Activated CD4-positive, alpha-beta T cell treated with anti-CD3 and anti-CD28 coated beads, Interleukin-2, amount 10 ng/mL, durations not matched to agents 24 days and 14 days (primary cell): ENCODE measurements around the gene DTNA. TPM values are rescaled to one million over a fixed set of nuclear protein-coding genes. Genes with fewer than 3 reads are reported as not detected.

Source experiments
- DNase-seq: peaks from one replicate; pipeline ENCODE4 v3.0.0; 2022
- H3K27ac Mint-ChIP-seq: one replicate; pipeline ENCODE4 v1.8.0; 2022; ENCODE audit warnings: mild to moderate bottlenecking, mixed read lengths
- H3K27me3 Mint-ChIP-seq: one replicate; pipeline ENCODE4 v1.8.0; 2022; ENCODE audit warnings: mixed read lengths
- H3K36me3 Mint-ChIP-seq: one replicate; pipeline ENCODE4 v1.8.0; 2022; ENCODE audit warnings: low read depth, mild to moderate bottlenecking, mixed read lengths
- H3K4me1 Mint-ChIP-seq: one replicate; pipeline ENCODE4 v1.8.0; 2021; ENCODE audit warnings: mixed read lengths
- H3K4me3 Mint-ChIP-seq: one replicate; pipeline ENCODE4 v1.8.0; 2022; ENCODE audit warnings: mild to moderate bottlenecking, moderate library complexity, mixed read lengths
- H3K9me3 Mint-ChIP-seq: one replicate; pipeline ENCODE4 v1.8.0; 2021; ENCODE audit warnings: mixed read lengths
- intact Hi-C: fragments of 100-400 bp; cut with micrococcal nuclease; formaldehyde crosslinking; loops from one replicate; pipeline ENCODE4 v1.15.1; 2023
- total RNA-seq: library from RNA; stranded (reverse); gene quantifications from 2 replicates; pipeline ENCODE4 v1.2.3, GENCODE V29; 2022

DTNA gene
- total RNA-seq, 1 donor from 2014 or later: not detected

DNA sequence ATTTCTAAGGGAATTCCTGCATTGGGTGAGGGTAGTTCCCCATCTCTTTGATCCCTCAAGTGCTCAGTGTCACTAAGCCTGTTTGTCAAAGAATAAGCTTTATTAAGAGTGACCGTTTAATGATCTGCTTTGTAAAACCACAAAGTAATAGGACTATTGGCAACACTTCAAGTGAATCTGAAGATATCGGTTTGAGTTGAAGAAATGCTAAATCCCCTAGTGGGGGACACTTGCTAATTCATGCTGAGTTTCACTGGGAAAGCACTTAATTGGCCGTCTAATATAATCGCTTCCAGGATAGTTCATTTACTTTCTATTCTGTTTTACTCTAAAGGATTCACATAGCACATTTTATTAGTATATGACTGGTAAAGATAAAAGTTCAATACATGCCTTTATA, 54.4 kb downstream of the DTNA start:
- Mint-ChIP-seq H3K4me3 (no peak overlapping the region), H3K9me3 (no peaks in the 10 kb centered on the region), H3K27ac (no peak overlapping the region), H3K36me3 (no peaks in the 10 kb centered on the region), H3K27me3 (peaks cover 12% of the 10 kb centered on the region), H3K4me1 (no peaks in the 10 kb centered on the region)
- DNase-seq: no peak
- intact Hi-C loops: no loop called here

DNA sequence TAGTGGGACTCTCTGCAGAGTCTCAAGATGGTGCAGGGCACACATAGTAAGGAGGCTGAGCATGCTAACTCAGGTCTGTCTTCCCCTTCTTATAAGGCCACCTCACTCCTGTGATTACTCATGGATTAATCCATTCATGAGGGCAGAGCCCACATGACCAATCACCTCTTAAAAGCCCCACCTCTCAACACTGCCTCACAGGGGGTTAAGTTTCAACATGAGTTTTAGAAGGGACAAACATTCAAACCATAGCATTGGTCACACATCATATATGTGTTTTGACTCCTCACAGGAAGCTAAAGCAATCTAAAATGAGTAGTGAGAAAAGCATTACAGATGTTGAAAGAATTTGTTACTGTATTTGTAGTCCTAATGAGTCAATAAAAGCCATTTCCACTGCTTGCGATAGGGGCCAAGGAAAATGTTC, 57.5 kb downstream of the DTNA start:
- Mint-ChIP-seq H3K4me1 (no peaks in the 10 kb centered on the region), H3K27ac (no peak overlapping the region), H3K9me3 (no peaks in the 10 kb centered on the region), H3K36me3 (no peaks in the 10 kb centered on the region), H3K27me3 (peaks cover 8% of the 10 kb centered on the region), H3K4me3 (no peak overlapping the region)
- no peak for DNase-seq
- intact Hi-C loops: no loop called here

DNA sequence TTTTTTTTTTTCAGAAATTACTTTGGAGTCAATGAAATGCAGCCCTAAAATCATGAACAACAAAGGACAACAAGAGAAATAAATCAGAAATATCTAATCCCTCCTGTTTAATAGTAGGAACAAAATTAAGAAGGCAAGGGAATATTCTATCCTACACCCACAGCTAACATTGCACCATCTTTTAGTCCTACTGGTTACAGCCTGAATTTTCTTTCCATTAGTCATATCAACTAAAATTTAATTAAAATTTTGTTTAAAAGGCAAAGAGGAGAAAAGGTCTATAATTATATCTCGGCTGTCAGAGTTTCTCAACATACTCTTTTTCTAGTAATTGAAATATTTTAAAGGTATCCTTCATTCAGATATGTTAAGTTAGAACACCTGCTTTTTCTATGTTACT, 61.9 kb downstream of the DTNA start:
- intact Hi-C loops: no loop called here
- no peaks in the 10 kb centered on the region for H3K36me3 Mint-ChIP-seq
- H3K9me3 Mint-ChIP-seq: no peaks in the 10 kb centered on the region
- peaks cover 13% of the 10 kb centered on the region for H3K27me3 Mint-ChIP-seq
- no peak for DNase-seq
- H3K4me1 Mint-ChIP-seq: no peaks in the 10 kb centered on the region
- H3K4me3 Mint-ChIP-seq: no peak overlapping the region
- no peak overlapping the region for H3K27ac Mint-ChIP-seq

DNA sequence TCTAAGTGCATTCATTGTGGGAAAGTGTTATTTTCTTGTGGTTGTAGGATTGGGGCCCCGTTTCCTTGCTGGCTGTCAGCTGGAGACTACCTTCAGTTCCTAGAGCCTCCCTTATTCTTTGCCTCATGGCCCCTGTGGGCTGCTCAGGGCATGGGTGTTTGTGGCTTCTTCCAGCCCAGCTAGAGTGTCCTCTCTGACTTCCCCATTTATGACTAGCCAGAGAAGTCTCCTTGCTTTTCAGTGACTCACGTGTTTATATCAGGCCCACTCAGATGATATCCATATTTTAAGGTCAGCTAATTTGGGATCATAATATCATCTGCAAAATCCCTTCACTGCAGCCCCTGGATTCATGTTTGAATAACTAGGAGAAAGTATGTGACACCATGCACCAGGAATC, 62.8 kb downstream of the DTNA start:
- Mint-ChIP-seq H3K27me3 (peaks cover 11% of the 10 kb centered on the region), H3K4me3 (no peak overlapping the region), H3K36me3 (no peaks in the 10 kb centered on the region), H3K9me3 (no peaks in the 10 kb centered on the region), H3K27ac (no peak overlapping the region), H3K4me1 (no peaks in the 10 kb centered on the region)
- DNase-seq: no peak
- intact Hi-C loops: no loop called here

DNA sequence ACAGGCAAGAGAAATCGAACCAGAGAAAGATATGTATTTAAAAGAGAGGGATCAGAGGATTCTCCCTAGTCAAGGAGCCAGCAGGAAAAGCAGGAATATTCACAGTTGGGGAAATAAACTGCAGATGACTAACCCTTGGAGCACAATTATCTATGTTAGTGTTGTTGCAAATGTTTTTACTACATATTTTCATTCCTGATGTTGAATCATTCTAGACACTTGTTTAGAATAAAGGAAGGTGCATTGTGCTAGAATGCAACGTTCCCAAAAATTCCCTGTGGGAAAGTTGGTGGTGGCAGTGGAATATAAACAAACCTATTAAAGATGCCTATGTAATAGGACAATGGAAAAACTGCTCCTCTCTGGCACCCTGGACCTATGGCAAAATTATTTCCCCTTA, 63.3 kb downstream of the DTNA start:
- Mint-ChIP-seq H3K4me3 (no peak overlapping the region), H3K27ac (no peak overlapping the region), H3K4me1 (no peaks in the 10 kb centered on the region), H3K27me3 (peaks cover 8% of the 10 kb centered on the region), H3K9me3 (no peaks in the 10 kb centered on the region), H3K36me3 (no peaks in the 10 kb centered on the region)
- DNase-seq: no peak
- intact Hi-C loops: no loop called here

DNA sequence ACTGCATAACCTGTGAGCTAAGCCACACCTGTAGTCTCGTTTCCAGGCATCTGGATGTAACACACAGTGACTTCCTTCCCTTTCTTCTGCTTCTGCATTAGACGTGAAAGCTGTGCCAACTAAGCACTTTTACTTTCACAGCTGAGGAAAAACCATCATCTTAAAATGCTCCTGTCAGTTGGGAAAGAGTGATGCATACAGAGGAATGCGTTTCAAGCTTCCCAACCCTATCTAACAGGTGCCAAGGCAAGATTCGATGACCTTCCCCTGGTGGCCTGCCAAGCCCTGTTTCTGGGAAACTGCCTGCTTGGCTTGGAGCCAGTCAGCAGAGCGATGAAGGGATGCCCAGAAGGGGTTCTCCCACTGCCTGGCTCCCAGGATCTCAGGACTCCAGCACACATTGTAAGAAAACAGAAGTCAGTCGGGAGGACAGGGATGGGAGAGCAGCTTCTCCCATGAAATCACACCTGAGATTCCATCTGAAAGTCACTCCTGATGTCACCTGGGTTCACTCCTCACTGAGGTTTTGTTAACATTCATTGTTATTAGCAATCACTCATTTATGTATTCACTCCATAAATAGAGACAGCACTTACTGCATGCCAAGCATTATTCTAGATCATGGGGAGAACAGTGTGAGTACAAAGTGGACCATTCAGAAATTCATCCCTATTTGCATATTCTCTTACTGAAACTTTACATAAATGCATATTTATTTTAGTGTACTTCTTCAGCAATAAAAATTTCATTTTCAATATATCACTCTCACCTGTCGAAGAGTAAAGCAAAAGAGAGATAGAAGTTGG, 64.1 kb downstream of the DTNA start:
- intact Hi-C loops: no loop called here
- no peak for DNase-seq
- H3K4me3 Mint-ChIP-seq: no peak overlapping the region
- H3K9me3 Mint-ChIP-seq: no peaks in the 10 kb centered on the region
- H3K27ac Mint-ChIP-seq: no peak overlapping the region
- H3K27me3 Mint-ChIP-seq: peaks cover 6% of the 10 kb centered on the region
- no peaks in the 10 kb centered on the region for H3K4me1 Mint-ChIP-seq
- H3K36me3 Mint-ChIP-seq: no peaks in the 10 kb centered on the region

DNA sequence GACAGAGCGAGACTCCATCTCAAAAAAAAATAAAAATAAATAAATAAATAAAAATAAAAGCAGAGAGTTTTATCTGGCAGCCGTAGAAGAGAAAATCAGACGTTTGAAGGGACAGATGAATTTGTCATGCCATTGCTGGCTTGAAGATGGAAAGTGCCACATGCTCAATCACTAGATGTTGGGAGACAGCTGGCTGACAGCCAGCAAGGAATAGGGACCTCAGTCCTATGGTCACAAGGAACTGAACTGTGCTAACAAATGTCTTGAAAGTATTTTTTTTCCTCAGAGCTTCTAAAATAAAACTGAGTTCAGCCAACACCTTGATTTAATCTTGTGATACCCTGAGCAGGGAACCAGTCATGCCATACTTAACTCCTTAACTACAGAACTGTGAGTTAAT, 65.4 kb downstream of the DTNA start:
- Mint-ChIP-seq H3K4me3 (no peak overlapping the region), H3K9me3 (no peaks in the 10 kb centered on the region), H3K4me1 (no peaks in the 10 kb centered on the region), H3K27me3 (peaks cover 6% of the 10 kb centered on the region), H3K27ac (no peak overlapping the region), H3K36me3 (no peaks in the 10 kb centered on the region)
- intact Hi-C loops: no loop called here
- DNase-seq: no peak

DNA sequence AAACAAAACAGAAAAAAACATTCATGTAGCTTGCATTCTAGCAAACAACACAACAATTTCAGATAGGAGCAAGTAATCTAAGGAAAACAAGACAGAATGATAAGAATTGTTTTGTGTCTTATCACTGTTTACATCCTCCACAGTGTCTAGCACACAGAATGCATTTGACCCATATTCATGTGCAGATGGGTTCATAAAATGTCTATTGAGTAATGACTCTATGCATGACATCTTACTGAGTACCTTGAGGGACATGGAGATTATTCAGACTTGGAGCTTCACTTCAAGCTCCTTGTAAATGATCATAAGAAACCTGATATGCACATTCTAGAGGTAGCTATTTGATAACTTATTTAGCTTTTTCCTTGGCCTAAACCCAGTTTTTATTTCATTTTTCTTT, 69.0 kb downstream of the DTNA start:
- no peak overlapping the region for H3K4me3 Mint-ChIP-seq
- H3K27ac Mint-ChIP-seq: no peak overlapping the region
- no peaks in the 10 kb centered on the region for H3K9me3 Mint-ChIP-seq
- peaks cover 6% of the 10 kb centered on the region for H3K27me3 Mint-ChIP-seq
- intact Hi-C loops: no loop called here
- peaks cover 3% of the 10 kb centered on the region for H3K4me1 Mint-ChIP-seq
- DNase-seq: no peak
- no peaks in the 10 kb centered on the region for H3K36me3 Mint-ChIP-seq

DNA sequence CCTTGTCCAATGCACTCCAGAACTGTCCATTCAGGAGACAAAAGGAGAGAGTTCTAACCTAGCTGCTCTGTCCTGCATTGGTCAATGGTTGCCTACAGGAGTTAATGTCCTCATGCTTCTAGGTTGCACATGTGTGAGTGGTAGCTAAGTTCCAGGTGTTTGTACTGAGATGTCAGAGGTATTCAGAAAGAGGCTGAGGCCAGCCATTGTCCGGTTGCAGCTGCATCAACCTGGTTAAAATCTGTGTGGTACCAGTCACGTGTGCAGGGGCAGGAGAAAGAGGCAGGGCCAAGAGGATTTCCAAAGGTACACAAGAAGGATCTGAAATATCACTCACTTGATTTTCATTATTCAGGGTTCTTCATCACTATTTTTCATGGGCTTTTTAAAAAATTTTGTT, 70.8 kb downstream of the DTNA start:
- intact Hi-C loops: no loop called here
- H3K27me3 Mint-ChIP-seq: peaks cover 5% of the 10 kb centered on the region
- H3K4me1 Mint-ChIP-seq: peaks cover 3% of the 10 kb centered on the region

DNA sequence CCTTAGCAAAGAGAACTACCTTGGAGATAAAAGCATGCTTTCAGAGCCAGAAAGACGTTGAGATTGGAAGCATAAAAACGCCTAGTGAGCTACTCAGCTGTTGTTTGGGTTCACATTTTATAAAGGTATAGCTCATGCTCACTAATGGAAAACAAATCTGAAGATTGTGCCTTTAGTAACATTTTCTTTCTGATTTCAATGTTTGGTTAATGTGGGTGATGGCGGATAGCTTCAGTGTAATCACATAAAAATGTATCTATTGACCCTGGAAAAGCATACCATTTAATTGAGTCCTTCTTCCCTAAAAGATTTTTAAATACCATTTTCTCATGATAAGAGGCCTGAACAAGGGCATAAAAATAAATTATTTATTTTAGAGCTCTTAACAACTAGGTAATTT, 73.4 kb downstream of the DTNA start:
- Mint-ChIP-seq H3K27ac (no peak overlapping the region), H3K4me1 (peaks cover 3% of the 10 kb centered on the region), H3K27me3 (peaks cover 8% of the 10 kb centered on the region), H3K36me3 (no peaks in the 10 kb centered on the region), H3K4me3 (no peak overlapping the region), H3K9me3 (no peaks in the 10 kb centered on the region)
- intact Hi-C loops: no loop called here
- DNase-seq: no peak

More for the DNA sequence above, 70.8 kb downstream of the DTNA start:
- H3K4me3 Mint-ChIP-seq: no peak overlapping the region
- no peaks in the 10 kb centered on the region for H3K9me3 Mint-ChIP-seq
- DNase-seq: no peak
- no peak overlapping the region for H3K27ac Mint-ChIP-seq
- no peaks in the 10 kb centered on the region for H3K36me3 Mint-ChIP-seq

DNA sequence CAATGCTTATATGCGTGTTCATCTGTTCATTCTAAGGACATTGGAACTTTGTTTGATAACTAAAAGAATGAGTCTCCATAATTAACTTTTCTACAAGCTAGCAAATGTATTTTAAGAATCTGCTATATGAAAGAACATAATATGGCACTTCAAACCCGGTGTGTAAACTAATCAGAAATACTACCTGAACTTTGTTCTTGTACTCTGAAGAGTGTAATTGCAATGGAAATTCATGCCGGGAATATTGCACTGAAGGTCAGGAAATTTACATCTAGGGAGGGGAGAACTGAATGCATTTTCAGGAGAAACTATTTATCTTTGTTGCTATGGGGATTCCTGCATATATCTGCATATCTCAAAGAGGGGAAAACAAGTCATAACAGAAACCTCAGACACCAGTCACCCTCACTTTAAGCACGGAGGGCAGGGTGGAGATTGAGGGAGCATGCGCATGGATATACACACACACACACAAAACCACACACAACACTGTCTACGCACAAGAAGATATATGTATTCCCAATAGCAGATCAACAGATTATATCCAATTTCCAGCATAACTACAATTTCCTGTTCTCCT, 76.2 kb downstream of the DTNA start:
- H3K36me3 Mint-ChIP-seq: no peaks in the 10 kb centered on the region
- intact Hi-C loops: loop anchor here (5.0 kb wide), 2 partner anchors 664 to 1554 kb away; no protein-coding TSS in a partner anchor
- no peak overlapping the region for H3K27ac Mint-ChIP-seq
- H3K4me1 Mint-ChIP-seq: peaks cover 5% of the 10 kb centered on the region
- H3K9me3 Mint-ChIP-seq: no peaks in the 10 kb centered on the region
- DNase-seq: peak; percentile 24
- H3K4me3 Mint-ChIP-seq: no peak overlapping the region
- H3K27me3 Mint-ChIP-seq: peaks cover 11% of the 10 kb centered on the region

DNA sequence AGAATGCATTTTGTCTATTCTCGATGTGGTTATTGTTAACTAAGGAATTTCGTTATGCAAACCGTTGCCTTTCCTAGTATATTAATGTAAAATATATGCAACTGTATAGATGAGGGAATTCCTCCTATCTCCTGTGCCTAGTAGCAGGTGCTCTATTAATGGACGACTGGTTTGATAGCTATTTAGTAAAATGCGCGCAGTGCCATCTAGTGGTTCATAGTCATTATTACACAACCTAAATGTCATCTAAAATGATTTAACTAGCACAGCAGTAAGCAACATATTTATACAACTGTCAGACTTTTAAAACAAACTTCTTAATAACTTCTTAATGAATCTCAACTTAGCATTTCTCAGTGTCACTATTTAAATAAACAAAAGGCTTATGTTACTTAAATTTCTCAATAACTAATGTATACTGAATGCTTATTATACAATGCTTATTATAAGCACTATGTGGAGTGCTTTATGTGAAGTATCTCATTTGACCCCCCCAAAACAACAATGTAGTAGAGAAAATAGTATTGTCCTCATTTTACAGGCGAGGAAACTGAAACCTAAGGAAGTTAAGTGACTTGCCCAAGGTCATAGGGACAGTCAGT, 77.9 kb downstream of the DTNA start:
- intact Hi-C loops: loop anchor here (1.0 to 5.0 kb wide), 3 partner anchors 127 to 1556 kb away; no protein-coding TSS in a partner anchor
- H3K4me1 Mint-ChIP-seq: peaks cover 5% of the 10 kb centered on the region
- no peaks in the 10 kb centered on the region for H3K36me3 Mint-ChIP-seq
- no peak overlapping the region for H3K27ac Mint-ChIP-seq
- H3K9me3 Mint-ChIP-seq: no peaks in the 10 kb centered on the region
- peaks cover 7% of the 10 kb centered on the region for H3K27me3 Mint-ChIP-seq
- no peak overlapping the region for H3K4me3 Mint-ChIP-seq
- peak; percentile 76 for DNase-seq

DNA sequence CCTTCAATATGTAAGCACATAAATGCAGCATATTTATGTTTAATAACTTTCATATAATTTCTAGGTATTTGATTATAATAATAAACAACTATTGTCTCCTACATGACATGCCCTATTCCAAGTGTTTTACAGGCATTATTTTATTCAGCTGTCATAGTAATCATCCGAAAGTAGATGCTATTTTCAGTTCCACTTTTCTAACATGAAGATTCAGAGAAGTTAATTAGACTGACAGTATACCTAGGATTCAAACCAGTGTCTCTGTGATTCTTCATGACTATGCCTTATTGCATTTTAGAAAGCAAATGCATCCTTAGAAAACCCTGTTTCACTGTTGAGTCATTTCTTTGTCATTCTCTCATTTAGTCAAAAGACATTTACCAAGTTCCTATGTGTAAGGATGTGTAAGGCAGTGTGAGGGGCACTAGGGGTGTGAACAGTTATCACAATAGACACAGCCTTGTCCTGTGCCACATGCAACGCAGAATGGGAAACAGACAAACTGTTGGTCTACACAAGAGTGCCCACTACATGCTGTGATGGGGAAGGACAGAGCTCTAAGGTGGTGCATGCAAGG, 79.8 kb downstream of the DTNA start:
- H3K27me3 Mint-ChIP-seq: peaks cover 9% of the 10 kb centered on the region
- H3K36me3 Mint-ChIP-seq: no peaks in the 10 kb centered on the region
- intact Hi-C loops: loop anchor here (5.0 kb wide), 2 partner anchors 668 to 1558 kb away; no protein-coding TSS in a partner anchor
- no peaks in the 10 kb centered on the region for H3K9me3 Mint-ChIP-seq
- no peak overlapping the region for H3K4me3 Mint-ChIP-seq
- peaks cover 2% of the 10 kb centered on the region for H3K4me1 Mint-ChIP-seq
- peak; percentile 42 for DNase-seq
- H3K27ac Mint-ChIP-seq: no peak overlapping the region

DNA sequence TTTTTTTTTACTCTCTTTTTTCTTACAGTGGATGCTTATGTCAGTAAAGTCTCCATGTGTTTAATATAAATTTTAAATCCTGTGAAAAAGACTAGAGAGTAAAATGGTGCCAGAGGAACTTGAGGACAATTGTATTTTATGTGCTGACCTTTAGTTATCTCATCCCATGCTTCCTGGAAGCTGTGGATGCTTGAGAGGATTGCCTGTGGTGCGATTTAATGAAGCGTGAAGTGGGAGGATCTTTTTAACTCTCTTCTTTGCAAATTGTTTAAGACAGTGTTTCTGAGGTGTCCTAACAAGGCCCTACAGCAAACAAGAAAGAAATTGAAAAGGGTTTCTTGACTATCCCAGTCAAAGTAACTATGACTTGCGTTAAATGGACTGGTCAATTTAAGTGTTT, 84.2 kb downstream of the DTNA start:
- Mint-ChIP-seq H3K27me3 (peaks cover 2% of the 10 kb centered on the region), H3K4me3 (no peak overlapping the region), H3K9me3 (no peaks in the 10 kb centered on the region), H3K4me1 (peaks cover 2% of the 10 kb centered on the region), H3K36me3 (no peaks in the 10 kb centered on the region), H3K27ac (no peak overlapping the region)
- DNase-seq: peak; percentile 25
- intact Hi-C loops: no loop called here
